NCI-H2029 treated with DMSO at 0.1 percent for 48 hours (cell line): Measurements from ENCODE around the gene DNAAF1.
A peak's percentile ranks its signal among the peaks of the same experiment; 100 is the strongest.

ENCODE experiments used
- DNase-seq: peaks from one replicate; lab custom pipeline; 2025; lab: John Stamatoyannopoulos, UW

Gene DNAAF1

DNA sequence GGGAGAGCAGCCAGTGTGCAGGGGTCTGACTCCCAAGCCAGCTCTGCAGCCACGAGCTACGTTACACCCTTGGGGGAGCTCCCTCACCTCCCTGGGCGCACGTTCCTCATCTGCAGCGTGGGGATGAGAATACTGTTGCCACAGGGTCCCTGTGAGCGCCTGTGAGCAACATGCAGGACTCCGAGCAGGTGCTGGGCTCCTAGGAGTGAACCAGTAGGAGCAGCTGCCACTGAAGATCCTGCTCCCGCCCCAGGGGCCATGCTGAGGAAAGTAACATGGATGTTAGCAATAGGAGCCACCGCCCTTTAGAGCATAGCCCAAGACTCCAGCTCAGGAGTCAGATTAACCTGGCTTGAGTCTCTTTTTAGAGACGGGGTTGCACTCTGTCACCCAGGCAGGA is 15.9 kb downstream of the DNAAF1 start:
- DNase-seq: no peak

DNA sequence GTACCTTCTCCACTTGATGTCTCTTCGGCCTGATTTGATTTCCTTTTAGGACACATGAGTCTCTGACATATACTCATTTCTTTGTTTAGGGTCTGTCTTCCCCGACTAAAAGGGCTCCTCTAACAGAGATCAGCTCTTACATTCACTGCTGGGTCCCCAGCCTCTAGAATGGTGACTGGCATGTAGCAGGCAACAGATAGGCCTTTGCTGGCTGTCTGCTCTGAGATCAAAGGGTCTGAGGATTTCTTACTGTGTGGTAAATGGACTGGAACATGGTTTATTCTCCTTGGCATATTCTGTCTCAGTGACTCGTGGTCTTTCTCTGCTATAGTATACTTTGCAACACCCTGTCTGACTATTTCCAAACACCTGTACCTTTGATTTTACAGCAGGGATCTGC is 16.7 kb downstream of the DNAAF1 start:
- DNase-seq: no peak

DNA sequence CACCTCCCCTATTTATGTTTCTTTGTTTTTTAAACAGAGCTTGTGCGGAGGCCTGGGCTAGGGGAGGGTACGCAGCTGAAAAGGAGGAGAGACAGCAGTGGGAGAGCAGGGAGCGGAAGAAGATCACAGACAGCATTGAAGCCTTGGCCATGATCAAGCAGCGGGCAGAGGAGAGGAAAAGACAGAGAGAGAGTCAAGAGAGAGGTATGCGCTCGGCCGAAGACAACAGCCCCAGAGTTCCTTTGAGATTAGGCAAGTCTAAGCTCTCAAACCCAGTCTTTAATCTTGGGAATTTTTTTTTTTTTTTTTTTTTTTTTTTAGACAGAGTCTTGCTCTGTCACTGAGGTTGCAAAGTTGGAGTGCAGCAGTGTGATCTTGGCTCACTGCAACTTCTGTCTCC is 20.6 kb downstream of the DNAAF1 start:
- DNase-seq: no peak

DNA sequence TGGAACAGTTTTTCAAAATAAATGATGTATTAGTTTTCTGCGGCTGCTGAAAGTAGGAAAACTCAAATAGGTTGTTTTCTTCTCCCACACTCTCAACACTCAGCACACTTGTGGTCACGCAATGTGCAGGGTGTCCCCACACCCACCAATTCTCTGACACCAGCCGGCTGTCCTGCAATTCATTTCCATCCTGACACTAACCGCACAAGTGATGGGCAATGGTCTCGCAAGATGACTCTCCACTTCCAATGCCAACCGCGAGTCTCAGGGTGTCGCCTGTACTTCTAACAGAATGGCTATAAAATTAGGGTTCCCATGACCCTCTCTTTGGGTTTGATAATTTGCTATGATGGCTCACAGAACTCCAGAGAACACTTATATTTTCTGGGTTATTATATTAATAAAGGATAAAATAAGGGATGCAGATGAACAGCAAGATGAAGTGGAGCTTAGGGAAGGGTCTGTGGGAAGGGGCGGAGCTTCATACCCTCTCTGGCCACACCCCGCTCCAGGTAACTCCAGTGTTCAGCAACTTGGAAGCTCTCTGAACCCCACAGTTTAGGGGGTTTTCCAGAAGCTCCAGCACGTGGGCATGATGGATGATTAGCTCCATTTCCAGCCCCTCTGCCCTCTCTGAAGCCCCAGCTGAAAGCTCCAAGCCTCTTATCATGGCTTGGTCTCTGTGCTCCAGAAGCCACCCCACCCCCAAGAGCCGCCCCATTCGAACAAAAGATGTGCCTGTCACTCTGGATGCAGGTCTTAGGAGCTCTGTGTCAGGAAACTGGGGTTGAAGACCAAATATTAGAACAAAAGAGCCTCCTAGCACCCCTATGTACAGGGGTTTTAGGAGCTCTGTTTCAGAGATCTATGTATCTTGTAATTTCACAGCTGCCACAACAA is 21.9 kb downstream of the DNAAF1 start:
- DNase-seq: no peak

DNA sequence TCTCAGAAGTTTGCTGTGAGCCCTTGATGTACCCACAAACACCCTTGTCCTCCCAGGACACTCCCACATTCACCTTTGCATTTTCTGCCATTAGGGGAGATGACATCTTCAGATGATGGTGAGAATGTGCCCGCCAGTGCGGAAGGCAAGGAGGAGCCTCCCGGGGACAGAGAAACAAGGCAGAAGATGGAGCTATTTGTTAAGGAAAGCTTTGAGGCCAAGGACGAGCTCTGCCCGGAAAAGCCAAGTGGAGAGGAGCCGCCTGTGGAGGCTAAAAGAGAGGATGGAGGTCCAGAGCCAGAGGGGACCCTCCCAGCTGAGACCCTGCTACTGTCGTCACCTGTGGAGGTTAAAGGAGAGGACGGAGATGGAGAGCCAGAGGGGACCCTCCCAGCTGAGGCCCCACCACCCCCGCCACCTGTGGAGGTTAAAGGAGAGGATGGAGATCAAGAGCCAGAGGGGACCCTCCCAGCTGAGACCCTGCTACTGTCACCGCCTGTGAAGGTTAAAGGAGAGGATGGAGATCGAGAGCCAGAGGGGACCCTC is 24.7 kb downstream of the DNAAF1 start:
- no peak for DNase-seq

DNA sequence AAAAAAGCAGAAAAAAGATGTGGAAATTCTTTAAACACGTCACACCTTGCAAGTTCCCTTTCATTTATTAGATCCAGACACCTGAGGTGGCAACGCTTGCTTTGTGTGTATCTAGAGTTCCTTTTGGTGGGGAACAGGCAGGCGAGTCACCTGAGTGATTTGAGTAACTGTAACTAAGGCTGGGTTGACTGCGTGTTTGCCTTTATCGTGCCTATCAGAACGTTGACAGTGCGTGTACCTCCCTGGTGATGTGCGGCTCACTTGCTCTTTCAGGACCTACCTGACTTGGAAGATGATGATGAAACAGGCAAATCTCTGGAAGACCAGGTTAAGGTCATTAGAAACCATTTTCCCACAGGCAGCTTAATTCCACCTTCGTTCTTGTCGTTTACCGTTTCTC is 29.3 kb downstream of the DNAAF1 start:
- no peak for DNase-seq

DNA sequence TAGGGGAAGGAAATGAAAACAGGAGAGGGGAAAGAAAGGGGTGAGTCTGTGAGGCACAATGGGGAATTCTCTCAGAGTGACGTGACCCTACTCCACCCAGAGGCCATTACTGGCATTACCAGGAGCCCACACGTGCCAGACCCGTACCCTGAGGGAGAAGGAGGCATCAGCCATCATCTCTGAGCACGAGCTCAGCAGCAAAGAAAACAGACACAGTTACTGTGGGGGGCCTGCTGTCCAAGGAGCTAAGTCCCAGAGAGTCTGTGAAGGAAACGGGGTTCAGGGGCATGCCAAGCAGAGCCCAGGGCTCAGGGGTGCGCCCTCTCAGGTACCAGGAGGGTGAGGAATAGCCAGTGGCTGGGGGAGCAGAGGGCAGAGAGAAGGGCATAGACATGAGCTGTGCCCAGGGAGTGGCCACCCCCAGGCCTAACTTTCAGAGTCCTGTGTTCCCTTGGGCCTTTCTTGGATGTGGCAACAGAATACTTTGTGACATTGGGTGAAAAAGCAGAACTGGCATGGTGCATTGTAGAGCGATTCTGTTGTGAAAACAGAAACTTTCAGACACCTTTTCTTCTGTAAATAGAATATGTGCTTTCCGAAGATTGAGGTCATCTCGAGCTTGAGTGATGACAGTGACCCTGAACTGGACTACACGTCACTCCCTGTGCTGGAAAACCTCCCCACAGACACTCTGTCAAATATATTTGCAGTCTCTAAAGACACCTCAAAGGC is 30.4 kb downstream of the DNAAF1 start:
- peak; percentile 15 for DNase-seq

DNA sequence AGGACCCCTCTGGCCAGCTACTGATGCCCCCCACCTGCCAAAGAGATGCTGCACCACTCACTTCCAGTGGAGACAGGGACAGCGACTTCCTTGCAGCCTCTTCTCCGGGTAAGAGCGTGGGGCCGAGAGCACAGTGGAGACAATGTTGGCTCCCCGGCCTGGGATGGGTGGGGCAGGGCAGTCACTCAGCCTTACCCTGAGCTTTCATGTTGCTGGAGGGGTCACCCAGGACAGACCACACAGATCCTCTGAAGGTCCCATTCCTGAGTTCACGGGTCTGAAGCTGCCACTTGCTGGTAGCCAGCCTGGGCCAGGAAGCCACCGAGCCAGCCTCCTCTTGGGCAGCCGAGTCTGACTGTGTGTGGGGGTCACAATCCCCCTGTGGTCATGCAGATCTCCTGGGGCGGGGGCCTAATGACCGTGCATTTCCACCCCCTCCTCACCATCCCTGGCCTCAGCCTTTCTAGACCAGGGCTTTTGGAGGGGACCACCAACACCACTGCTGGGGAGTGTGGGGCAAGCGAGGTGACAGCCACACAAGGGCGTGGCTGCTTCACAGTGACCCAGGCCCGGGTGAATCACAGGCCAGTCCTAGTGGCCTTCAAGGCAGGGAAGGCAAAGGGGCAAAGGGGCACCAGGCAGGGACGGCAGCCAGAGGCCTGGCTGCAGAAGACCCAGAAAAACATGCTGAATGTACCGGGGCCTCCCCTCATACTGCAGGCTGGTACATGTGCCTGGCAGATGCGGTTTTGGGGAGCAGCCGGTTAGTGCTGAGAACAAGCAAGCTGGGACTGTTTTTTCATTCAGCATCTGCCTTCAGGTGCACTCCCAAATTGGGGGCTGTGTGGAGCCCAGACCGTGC is 31.3 kb downstream of the DNAAF1 start:
- DNase-seq: no peak

DNA sequence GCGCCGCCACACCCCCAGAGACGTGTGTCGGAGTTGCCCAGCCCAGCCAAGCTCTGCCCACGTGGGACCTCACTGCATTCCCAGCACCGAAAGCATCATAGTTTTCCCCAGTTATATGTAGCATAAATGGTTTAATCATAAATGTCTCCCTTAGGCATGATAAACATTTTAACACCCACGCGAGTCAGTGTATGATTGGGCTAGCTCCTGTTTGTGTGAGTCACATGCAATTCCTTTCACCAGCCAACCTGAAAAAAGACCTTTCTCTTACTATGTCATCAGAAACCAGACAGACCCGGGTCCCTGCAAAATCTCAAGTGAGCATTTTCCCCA is 32.6 kb downstream of the DNAAF1 start:
- no peak for DNase-seq

DNA sequence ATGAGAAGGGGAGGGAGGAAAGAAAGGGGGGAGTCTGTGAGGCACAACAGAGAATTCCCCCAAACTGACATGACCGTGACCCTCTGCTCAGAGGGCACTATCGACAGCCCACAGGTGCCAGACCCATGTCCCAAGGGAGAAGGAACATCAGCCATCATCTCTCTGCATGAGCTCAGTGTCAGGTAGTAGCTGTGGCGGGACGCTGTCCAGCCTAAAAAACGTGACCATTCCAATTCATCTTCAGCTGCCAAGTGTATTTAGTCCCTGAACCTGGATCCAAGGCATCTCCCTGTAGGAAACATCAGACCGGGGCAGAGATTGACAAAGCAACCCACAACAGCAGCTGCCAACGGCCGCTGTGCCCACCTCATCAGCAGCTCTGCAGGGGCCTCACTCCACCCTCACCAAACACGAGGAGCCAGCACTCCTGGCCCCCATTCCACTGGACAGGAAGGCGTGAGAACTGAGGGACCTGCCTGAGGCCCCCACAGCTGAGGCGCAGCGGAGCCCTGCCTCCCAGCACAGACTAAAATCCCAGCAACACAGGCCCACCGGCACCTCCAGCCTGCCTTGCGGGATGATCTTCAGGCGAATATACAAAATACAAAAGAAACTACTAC is 33.1 kb downstream of the DNAAF1 start:
- no peak for DNase-seq

DNA sequence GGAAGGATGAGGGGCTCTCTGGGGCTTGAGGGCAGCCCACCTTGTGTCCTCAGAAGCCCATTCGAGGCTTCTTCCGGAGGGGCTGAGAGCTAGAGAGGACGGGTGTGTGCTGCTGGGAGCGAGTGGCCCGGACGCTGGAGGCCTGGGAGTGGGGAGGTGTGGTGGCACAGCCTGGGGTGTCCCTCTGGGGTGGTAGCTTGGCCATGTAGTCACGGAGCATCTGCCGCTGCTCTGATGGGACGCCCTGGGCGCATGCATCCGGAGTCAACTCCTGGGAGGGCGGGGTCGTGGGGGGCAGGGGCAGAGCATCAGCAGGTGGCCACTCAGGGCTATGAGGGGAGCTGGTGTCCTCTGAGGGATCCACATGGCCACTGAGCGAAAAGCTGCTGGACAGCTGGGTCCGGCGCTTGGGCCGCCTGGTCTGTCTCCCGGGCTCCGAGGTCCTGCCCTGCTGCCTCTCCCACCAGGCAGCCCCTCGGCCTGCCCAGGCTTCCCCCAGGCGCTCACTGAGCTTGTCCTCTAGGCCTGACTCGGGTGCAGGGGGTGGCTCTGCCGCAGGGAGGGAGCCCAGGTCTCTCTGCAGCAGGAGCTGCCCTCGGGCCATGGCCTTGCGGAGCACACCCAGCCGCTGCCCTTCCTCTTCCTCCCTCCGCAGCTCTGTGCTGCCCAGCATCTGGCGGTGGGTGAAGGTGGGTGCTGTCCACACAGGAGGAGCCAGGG is 33.9 kb downstream of the DNAAF1 start:
- DNase-seq: no peak

DNA sequence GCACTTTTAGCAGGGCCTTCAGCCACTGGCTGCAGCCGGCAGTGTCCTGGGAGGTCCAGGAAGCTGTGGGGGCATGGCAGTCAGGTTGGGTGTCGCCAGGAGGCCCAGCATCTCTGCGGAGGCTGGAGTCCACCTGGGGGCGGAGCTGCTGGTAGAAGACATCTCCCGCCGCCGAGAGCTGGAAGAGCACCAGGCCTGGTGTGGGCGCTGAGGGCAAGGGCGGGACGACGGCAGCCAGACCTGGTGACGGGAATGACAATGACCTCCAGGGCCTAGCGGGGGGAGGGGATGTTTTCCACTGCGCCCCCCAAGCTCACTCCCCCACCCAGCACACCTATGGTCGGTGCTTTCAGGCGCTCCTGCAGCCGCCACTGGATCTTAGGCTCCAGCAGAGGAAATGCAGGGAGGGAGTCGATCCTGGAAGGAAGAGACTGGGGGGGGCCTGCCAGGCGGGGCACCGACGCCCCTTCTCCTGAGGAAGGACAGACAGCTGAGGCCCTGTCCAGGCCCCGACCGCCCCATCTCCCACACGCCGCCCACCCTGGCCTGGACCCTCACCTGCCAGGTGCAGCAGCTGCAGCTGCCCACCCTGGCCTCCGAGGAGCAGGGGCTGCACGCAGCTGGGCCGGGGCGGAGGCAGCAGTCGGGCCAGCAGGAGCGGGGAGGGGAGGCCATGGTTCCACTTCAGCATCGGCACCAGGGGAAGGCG is 34.7 kb downstream of the DNAAF1 start:
- DNase-seq: no peak

DNA sequence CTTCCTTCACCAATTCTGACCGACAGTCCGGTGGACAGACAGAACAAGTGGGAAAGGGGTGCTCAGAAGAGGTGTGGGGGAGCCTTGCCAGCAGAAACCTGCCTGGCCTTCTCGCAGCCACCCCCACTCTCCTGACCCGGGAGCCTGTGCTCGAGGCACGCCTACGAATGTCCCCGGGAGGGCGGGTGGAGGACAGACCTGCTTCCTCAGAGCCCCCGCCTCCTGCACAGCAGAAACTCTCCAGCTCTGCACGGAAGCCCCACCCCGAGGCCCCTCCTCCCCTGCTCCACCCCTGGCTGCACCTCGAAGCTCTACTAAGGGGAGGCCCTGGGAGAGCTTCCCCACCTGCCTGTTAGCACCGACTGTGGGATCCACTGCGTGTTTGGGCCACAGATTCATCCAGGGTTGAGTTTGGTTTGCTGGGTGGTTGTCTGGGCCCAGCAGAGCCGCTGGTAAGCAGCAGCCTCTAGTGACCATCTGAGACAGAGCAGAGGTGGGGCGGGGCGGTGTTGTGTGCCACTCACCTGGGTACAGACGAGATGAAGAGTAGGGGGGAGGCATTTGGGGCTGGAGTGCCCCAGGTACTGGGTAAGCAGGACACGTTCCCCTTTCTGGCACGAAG is 35.5 kb downstream of the DNAAF1 start:
- no peak for DNase-seq

DNA sequence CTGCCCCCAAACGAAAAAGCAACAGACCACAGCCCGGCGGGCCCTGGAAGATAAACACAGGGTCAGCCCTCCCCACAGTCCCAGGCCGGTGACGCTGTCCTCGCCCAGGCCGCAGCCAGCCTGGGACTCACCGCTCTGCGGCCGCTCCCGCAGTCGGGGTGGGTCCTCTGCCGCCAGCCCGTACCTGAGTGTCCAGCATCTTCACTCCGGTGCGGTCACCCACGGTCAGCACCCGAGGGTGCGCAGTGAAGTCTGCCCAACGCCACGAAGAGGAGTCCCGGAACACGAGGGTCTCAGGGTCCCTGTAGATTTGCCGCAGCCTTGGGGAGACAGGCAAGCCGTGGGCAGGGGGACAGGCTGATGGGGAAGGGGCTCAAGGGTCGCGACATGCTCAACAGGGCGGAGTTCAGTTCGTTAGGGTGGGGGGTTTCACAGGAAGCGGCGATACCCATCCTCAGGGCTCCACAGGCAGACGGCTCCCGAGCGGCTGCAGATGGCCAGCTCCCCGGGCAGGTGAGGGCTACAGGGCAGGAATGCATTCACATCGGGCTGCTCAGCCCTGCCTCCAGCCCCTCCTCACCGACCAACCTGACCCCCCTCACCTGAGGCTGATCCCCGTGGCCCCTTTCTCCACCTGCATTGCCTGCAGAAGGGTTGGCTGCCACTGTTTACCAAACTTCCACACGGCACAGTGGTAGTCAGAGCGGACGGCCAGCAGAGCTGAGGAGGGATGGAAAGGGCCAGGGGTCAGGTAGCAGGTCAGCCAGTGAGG is 36.2 kb downstream of the DNAAF1 start:
- no peak for DNase-seq

DNA sequence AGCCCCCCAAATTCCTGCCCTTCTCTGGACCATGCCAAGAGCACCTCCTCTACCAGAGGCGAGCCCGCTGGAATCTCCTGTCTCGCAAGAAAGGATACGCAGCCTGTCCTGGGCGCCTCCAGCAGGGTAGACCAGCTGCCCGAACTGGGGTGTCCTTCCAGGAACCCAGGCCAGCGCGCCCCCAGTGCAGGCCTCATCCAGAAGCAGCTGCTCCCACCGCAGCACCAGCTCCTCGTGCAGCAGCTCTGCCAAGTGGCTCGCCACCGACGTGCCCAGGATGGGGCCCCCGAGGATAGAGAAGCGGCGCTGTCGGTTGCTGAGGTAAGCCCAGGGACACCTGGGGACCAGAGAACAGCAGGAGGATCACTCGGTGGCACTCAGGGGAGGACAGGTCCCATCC is 37.0 kb downstream of the DNAAF1 start:
- DNase-seq: no peak

DNA sequence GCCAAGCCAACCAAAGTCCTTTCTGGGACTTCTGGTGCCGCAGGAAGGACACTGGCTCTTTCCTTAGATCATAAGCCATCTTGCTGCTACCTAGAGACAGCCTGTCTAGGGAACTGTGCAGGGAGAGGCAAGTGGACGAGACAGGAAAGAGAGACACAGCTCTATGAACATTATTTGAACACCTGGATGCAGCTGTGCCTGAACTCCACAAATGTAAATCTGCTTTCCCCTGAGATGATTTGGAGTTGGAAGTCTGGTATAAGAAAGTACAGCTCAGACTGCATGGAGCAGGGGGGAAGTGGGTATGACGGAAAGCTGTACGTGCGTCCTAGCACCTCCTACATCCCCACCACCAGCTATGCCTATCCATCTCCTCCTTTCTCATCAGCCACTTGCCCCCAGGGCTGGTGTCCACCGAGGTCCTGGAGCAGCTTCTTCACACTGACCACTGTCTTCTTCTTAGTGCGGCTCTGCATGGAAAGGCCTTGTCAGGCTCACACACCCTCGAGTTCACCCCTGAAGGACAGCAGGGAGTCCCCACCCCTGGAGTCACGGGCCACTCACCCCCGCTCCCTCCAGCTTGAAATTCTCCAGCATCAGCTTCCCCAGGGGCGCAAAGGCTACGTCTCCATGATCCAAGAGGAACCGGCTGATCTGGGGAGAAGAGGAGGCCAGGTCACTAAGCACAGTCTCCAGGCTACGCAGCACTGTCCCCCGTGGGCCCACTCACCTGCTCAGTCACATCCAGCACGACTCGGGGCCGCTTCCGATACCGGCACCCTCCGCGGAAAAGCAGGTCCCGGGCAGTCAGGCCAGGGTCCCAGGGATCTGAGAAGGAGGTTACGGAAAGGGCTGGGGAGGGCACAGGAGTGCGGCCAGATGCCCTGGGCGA is 37.8 kb downstream of the DNAAF1 start:
- no peak for DNase-seq

DNA sequence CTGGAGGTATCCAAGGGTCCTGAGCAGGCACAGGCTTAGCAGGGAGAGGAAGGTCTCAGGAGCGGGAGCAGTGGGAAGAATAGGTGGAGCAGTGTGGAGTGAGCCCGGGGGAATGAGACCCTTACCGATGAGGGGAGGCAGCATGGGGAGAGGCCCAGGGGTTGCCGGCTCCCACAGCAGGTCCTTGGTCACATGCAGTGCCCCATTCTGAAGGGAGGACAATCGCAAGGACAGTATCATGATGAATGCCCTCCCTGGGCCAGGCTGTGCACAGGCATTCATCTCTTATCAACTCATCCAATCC is 38.4 kb downstream of the DNAAF1 start:
- no peak for DNase-seq

DNA sequence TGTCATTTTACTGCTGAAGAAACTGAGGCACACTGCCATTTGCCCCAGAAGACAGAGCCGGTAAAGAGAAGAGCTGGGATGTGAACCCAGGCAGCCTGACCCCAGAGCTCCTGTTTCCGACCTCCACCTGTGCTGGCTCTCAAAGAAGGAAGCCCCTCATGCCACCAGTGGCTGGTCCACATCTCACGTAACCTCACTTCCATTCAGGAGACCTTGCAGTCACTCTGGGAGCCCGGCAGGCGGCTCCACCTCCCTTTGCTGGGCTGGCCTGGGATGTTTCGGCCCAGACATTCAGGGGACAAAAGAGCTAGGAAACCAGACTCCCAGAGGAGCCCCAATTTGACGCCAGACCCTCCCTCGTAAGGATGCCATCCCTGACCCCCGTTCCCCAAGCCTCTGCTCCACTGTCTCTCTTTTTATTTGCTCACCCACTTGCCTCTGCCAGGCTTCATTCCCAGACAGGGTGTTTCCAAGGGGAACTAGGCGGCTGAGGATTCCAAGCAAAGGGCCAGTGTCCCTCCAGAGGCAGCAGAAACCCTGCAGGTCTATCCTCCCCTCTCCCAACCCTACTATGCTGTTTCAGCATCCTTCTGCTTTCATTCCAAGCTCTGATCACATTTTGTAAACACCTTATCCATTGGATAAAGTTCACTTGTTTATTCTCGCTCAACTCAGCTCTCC is 38.9 kb downstream of the DNAAF1 start:
- DNase-seq: no peak
